Cardiac septum (tissue), 1 donor: ENCODE results near the gene SRSF4. TPM values are rescaled to one million over a fixed set of nuclear protein-coding genes. Genes with fewer than 3 reads are reported as not detected.
"Not testable (repeated sequence)": the region's sequence is repeated elsewhere in the genome, so short reads cannot be mapped to it uniquely, and the experiment has no call there.

Source experiments
- DNase-seq: peaks from one replicate; pipeline ENCODE4 v3.0.0-alpha.2; 2020; ENCODE audit warnings: low spot score
- intact Hi-C: fragments of 100-400 bp; cut with DNase I; formaldehyde crosslinking; loops from one replicate; pipeline ENCODE4 v1.14.0; 2022
- total RNA-seq: library from RNA; stranded (reverse); fragmentation: NEBNext Ultra II Directional; extraction: Animal tissue kit (Norgen Biotek cat#: 25700); gene quantifications from one replicate; pipeline ENCODE4 v1.2.1, GENCODE V29; 2021
- donor health status: DM: no; HTN: no; CAD: no.

Gene SRSF4
- total RNA-seq, 1 donor from 2014 or later = 54.8 TPM

DNA sequence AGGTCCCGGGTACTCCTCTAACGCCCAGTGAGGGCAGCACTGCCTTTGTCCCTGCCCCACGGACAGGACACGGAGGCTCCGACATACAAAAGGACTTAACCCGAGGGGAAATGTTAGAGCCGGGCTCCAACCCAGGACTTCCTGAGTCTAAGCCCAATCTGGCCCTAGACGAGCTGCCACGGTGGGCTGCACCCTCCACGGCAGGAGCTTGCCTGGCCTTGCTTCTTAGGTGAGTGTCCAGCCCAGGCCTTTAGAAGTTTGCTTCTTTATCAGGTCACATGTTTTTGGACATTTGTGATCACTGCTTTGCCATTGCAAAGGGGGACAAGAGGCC is 47.0 kb downstream of the SRSF4 start:
- no peak for DNase-seq
- intact Hi-C loops = no loop called here

DNA sequence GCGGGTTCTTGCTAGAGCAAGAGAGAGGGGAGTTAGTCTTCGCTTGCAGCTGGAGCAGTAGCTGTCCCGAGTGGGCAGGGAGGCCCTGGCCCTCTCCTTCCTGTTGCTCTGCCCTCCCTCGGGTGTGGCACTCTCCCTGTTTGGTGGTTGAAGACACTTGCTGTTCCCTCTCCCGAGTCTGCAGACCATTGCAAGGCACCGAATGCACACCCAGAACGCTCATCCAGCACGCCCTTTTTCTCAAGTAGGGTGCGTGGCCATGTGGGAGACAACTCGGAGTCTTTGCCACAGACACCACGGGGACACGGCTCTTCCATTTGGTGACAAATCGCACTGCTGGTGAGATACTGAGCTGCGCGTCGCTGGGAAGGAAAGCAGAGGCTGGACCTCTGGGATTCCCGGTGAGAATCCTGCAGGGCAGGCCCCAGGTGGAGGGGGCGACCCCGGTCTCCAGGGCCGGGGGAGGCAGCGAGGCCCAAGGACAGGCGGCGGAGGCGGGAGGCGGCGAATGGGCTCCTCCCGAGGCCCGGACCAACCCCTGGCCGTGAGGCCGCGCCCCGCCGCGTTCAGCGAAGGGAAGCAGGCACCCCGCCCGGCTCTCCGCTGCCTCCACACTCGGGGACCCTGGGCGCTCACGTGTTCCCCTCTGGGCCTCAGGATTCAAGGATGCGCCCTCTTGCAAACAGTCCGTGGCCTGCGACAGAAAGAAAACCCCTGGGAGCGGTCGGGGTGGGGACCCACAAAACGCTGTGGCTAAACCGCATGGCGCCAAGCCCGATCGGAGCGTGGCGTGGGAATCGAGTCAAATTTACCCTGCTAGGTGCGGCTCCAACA is 47.6 kb downstream of the SRSF4 start:
- intact Hi-C loops = no loop called here
- DNase-seq = no peak

DNA sequence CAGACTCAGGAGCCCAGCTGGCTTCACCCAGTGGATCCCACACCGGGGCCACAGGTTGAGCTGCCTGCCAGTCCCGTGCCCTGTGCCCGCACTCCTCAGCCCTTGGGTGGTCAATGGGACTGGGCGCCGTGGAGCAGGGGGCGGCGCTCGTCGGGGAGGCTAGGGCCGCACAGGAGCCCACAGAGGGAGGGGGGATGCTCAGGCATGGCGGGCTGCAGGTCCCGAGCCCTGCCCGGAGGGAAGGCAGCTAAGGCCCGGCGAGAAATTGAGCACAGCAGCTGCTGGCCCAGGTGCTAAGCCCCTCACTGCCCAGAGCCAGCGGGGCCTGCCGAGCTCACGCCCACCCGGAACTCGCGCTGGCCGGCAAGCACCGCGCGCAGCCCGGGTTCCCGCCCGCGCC is 50.6 kb downstream of the SRSF4 start:
- not testable (repeated sequence) for DNase-seq

DNA sequence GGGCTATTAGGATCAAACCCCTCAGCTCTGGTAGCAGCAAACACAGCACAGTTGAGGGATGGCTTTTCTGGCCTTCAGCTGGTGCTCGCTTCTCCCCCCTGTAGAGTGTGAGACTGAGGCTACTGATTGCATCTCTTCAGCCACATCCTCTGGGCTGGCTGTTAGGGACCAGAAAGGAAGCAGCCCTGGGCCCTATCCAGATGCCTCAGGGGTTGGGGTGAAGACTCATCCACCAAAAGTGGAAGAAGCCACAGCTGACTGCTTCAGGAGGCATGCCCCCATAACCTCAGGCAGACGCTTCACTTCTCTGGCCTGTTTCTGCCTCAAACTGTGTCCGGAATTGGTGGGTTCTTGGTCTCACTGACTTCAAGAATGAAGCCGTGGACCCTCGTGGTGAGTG is 51.8 kb downstream of the SRSF4 start:
- intact Hi-C loops = no loop called here
- no peak for DNase-seq

More for the DNA sequence above, 50.6 kb downstream of the SRSF4 start:
- intact Hi-C loops = not testable (repeated sequence)

DNA sequence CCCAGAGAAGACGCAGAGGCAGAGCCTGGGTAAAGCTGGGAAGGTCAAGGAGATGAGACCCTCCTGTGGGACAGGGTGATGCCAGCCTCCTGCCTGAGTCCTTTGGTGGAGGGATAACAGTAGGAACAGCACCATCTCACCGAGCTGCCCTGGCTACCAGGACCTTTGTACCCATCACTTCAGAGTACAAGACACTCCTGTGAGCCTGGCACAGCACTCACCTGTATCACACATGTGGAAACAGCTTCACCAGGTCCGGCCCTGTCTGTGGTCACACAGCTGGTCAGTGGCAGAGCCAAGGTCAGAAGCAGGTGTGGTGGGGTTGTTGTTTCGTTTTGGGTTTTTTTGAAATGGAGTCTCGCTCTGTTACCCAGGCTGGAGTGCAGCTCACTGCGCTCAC is 53.0 kb downstream of the SRSF4 start:
- intact Hi-C loops = no loop called here
- no peak for DNase-seq

DNA sequence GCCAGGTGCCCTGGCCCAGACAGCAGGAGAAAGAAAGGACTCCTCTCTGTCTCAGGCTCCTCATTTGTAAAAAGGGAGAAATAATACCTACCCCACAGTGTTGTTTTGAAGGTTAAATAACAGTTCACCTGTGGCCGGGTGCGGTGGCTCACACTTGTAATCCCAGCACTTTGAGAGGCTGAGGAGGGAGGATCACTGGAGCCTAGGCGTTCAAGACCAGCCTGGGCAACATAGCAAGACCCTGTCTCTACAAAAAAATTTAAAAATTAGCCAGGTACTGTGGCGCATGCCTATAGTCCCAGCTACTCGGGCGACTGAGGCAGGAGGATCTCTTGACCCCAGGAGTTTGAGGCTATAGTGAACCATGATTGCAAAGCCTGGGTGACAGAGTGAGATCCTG is 55.5 kb downstream of the SRSF4 start:
- intact Hi-C loops = no loop called here
- no peak for DNase-seq

DNA sequence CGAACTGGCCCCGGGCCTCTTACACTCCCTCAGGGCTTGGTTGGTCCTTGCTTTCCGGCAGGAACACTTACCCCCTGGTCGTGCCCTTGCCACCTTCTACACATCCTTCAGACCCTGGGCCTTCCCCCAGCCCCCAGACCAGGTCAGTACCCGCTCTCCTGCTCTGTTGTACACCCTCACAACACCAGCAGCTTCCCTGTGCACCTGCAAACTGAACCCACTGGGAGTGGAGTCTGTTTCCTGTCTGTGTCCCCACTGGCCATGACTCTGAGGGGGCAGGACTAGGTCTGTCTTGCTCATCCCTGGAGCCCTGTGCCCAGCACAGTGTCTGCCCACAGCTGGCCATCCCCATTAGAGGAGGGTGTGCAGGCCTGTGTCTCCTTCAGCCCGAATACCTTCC is 55.9 kb downstream of the SRSF4 start:
- DNase-seq = no peak
- intact Hi-C loops = loop anchor here (2.0 kb wide), 1 partner anchor 55 kb away; the partner anchor contains the start of gene SRSF4

DNA sequence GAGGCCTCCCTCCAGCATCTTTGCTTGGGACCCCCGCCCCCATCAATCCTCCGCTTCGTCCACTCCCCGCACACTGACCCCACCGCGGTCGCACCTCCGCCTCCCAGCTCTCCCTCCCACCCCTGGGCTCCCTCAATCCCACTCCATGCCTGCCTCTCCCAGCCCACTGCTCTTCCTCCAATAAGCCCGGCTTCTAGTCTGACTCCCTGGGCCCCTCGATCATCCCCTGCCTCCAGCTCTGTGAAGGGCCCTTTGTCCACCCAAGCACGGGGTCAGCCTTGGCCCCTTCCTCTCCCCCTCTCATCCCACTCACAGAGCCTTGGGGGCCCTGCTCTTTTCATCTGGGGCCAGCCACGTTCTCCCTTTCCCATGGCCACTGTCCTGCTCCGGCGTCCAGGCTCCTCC is 56.5 kb downstream of the SRSF4 start:
- intact Hi-C loops = loop anchor here (2.0 kb wide), 1 partner anchor 56 kb away; the partner anchor contains the start of gene SRSF4
- DNase-seq = no peak

DNA sequence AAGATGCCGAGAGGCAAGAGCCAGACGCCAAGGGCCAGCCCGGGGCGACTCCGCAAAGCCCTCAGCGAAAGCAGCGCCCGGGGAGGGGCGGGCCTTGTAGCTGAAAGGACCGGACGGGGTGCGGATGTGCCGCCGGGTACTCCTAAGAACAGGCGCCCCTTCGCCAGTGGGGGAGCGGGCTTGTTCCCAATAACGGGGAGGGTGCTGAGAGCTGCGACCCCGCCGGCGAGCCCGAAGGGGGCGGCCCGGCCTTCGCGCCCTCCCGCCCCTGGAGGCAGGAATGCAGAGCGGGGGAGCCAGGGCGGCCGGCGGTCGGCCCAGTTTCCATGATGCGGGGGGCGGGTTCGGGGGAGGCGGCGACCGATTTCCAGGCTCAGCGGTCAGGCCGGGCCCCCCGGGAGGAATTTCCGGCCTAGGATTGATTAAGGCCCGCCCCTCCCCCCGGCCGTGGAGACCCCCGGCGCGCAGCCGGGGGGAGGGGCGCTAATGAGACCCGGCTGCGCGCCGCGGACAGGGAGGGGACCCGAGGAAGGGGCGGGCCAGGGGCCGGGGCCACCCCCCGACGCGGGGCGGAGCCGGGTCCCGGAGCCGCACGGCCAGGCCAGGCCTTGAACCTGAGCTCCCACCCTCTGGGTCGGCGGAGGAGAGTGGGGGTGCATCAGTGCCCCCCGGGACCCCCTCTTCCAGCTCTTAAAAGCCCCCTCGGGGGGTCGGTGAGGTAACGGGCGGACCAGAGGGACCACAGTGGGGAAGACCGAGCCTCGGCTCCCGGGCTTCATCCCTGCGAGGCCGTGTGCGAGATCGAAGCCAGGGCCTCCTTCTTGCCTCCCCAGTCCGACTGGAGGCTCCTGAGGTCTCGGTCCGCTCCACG is 57.1 kb downstream of the SRSF4 start:
- peak; percentile 90 for DNase-seq
- intact Hi-C loops = loop anchor here (2.0 kb wide), 1 partner anchor 56 kb away; the partner anchor contains the start of gene SRSF4

DNA sequence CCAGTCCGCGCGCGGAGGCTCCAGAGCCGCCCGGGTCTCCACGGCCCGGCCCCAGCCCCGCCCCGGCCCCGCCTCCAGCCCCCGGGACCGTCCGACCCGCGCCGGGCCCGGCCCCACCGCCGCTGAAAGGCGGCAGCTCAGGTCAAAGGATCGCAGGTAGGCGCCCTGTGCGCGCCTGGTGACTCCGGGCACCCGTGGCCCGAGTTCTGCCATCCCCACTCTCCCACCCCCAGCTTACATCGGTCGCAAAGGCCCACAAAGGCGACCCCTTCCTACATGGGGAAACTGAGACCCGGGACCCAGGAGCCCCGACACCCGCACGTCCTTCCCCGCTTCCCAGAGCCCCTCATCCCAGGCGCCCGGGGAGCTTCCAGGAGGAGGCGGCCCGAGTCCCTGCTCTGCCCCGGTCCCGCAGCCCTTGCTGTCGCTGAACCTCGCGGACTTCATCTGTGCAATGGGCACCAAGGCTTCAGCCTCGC is 57.8 kb downstream of the SRSF4 start, which contains the start of gene TMEM200B:
Gene TMEM200B, minus strand, starts transcription at position 17 of the 479 bp plus-strand sequence. CDS start 2,075 bp downstream, outside the sequence.
- no peak for DNase-seq
- intact Hi-C loops = loop anchor here (2.0 kb wide), 1 partner anchor 57 kb away; the partner anchor contains the start of gene SRSF4

DNA sequence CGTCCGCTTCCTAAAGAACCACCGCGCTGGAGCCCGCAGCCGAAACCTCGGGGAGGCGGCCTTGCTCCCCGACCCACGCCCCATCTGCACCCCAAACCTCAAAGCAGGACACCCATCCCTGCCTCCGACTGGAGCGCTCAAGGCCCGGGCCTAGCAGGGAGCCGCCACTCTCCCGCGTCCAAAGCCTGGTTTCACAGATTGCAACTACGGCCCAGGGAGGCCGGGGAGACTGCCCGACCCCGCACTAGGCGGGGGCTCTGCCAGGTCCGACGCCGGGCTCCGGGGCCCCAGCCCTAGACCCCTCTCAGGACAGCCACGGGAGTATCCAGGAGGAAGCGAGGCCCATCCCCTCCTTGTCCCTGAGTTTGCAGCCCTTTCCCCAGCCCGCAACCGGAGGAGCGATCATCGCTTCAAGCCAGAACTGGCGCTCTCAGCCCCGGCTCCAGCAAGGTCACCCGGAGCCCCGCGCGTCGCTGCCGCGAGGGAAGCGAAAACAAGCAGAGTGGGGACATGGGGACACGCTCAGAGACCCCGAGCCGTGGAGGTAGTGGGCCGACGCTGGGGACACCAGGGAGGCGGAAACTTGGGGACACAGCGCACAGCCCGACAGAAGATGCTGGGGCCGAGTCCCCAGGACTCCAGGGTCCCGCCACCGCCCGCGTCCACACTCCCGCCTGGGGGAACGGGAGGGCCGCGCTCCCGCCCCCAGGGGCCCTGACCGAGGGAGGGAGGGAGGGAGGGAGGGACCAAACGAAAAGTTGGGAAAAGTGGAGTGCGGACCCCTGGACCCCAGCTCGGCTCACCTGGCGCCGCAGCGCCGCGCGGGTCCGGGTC is 58.4 kb downstream of the SRSF4 start:
- no peak for DNase-seq
- intact Hi-C loops = no loop called here

DNA sequence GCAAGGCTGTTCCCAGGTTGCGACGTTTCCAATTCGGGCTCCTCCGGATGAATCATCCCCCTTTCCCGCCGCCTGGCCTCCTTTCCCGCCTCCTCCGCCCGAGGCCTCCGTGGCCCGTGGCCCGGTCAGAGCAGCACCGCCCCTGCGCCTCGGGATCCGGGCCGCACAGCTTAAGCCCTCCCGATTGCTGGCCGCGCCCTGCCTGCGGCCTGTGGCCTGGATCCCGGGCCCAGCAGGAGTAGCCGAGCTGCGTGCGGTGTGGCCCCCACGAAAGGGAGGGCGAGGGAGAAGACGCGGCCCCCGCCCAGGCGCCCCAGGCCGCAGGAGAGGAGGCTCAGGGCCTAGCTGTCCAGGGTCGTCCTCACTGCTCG is 59.0 kb downstream of the SRSF4 start:
- intact Hi-C loops = no loop called here
- DNase-seq = no peak

DNA sequence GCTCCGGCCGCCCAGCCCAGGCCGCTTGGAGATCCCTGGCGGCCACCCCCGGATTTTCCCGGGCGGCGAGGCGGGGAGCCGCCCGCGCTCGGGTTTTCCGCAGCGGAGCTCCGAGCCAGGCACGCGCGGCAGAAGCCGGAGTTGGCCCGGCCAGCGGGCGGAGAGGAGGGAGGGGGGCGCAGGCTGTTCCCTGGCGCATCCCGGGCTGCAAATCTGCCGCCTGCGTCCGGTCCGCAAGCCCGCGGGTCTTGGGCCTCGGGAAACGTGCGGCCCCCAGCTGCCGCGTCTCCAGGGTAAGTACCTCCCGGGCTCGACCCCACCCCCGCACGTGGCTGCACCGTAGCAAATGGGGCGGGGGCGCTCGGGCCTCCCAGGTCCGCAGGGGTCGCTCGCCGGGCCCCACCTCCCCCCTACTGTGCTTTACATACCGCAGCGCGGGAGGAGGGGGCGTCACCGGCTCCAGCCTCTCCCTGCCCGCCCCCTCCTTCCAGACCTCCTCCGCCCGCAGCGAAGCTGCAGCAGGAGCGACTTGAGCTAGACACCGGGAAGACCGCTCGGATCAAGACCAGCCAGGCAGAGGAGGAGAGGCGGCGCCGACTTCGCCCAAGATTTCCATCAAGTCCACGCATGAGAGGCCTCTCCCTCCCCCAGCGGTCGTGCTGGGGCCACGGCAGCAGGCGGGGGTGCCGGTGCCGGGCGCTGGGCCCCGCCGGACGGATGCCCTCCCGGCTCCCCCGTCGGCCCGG is 59.6 kb downstream of the SRSF4 start:
- intact Hi-C loops = no loop called here
- DNase-seq = no peak

DNA sequence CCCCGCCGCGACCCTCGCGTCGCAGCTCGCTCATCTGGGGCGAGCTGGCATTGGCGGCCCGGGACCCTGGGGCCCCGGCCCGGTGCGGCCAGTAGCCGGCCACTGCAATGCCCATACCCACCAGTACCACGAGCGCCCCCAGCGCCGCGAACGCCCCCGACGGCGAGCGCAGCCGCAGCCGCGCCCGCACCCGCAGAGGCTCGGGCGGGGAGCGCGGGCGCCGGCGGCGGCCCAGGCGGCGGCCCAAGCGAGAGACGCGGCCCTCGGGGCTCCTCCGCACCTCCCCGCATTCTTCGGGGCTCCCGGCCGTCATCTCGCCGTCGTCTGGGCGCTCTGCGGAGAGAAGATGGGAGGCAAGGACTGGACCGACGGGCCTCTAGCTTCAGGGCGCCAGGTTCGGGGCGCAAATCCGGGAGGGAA is 60.2 kb downstream of the SRSF4 start:
- DNase-seq = no peak
- intact Hi-C loops = no loop called here

DNA sequence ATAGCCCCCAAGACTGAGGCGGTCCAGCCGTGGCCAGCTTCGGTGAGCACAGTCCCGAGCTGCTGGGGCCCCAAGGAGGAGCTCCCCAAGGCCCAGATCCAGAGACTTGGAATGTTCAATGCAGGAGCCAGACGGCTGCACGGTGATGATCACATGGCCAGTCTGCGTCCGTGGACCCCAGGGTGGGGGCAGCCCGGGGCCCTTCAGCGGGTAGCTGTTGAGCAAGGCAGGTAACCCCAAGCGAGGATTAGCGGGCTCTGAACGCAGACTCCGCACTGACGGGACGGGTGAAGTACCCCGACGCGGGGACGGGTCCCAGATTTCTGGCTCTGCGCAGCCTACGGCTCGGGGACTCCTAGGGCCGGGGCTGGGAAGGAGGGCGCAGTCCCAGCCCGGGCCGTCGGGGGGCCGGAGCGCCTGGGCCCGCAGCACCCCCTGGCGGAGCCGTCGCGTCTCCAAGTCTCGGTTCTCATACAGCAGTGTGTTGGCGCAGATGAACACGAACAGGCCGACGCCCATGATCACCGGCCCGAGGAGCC is 60.7 kb downstream of the SRSF4 start:
- no peak for DNase-seq
- intact Hi-C loops = no loop called here

DNA sequence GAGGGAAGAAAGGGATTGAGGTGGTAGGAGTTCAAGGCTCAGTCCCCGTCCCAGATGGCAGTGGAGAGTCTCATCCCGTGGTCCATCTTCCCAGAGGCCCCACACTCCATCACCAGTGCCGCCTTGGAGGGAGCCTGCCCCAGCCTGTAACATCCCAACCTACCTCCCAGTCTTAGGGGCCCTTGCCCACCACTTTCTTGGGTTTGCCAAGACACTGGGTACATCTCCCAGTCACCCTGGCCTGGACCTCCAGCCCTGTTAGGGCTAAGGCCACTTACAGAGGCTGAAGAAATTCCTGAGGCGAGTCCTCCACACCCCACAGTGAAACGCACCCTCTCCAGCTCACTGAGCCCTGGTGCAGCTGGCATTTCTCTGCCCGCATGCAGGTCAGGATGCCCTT is 61.3 kb downstream of the SRSF4 start:
- intact Hi-C loops = no loop called here
- DNase-seq = no peak

DNA sequence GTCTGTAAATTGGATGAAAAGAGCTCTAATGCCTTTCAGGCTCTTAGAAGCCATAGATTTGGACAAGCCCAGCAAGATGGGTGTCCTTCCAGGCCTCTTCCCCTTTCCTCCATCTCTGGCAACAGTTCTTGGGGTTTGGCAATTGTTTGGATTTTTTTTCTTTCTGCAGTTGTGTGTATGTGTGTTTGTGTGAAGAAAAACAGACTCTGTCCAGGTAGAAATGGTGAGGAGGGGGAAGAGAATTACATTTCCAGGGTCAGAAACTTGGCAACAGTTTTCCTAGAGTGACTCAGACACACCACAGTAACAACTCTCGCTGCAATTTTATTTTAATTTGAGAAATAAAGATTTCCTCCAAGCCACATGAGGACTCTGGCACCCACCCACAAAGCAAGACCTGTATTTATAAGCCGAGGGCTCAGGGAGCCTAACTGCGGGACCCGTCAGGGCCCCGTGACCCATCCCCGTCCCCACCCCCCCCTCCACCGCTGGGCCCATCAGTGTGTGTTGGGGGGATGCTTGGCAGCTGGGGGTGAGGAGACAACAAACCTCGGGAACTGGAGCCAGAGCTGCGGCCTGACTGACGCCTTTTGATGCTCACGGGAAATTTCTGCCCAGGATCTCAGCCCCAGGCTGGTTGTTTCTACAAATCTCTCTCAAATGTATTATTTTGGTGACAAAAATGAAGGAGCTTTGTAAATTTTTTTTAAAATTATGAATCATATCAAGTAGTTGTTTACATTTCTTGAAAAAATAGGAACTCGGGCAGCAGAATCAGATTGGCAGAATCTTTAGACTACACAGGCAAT is 62.4 kb downstream of the SRSF4 start:
- intact Hi-C loops = no loop called here
- no peak for DNase-seq

DNA sequence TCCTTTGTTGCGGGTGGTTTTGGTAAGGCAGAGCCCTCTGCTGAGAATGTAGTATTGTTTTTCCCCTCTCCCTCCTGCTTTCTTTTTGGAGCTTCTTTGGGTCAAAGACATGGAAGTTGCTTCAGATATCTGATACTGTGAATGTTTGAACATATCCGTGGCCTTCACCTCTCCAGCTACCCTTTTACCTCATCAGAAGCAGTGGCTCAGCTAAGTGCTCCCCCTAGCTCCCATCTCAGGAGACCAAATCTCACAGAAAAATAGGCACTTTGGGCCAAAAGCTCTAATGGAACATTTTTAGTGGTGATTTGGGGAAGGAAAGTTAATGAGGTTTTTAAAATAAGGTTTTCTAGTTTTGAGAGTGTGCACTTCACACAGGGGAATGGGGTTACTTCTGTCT is 64.3 kb downstream of the SRSF4 start:
- no peak for DNase-seq
- intact Hi-C loops = no loop called here
